Purkinje cell (primary cell): ENCODE measurements around the gene MARCO. TPM values are rescaled to one million over a fixed set of nuclear protein-coding genes. Genes with fewer than 3 reads are reported as not detected.

ENCODE experiments used
- polyA plus RNA-seq: library from polyadenylated mRNA; unstranded; fragments of >200 nt; fragmentation: Nextera tagmentation; gene quantifications from 2 replicates; pipeline ENCODE4 v1.2.1, GENCODE V29; 2014

The MARCO gene, protein sequence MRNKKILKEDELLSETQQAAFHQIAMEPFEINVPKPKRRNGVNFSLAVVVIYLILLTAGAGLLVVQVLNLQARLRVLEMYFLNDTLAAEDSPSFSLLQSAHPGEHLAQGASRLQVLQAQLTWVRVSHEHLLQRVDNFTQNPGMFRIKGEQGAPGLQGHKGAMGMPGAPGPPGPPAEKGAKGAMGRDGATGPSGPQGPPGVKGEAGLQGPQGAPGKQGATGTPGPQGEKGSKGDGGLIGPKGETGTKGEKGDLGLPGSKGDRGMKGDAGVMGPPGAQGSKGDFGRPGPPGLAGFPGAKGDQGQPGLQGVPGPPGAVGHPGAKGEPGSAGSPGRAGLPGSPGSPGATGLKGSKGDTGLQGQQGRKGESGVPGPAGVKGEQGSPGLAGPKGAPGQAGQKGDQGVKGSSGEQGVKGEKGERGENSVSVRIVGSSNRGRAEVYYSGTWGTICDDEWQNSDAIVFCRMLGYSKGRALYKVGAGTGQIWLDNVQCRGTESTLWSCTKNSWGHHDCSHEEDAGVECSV
- polyA plus RNA-seq, result not detected in 2 replicates

DNA sequence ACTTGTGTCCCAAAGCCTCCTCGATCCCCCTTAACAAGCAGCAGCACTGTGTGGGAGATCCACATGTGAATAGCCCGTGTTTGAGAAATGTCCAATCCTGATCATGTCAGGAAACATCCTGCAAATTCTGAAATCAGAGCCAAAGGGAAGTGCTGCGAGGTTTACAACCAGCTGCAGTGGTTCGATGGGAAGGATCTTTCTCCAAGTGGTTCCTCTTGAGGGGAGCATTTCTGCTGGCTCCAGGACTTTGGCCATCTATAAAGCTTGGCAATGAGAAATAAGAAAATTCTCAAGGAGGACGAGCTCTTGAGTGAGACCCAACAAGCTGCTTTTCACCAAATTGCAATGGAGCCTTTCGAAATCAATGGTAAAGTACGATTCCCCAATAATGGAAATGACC lies at the start of gene MARCO:
Gene MARCO (plus strand): TSS at position 164 of the 400 bp plus-strand sequence. CDS start 107 bp downstream, at position 271.

Other genes starting within 250 kb of the MARCO start
- not detected in 2 replicates for gene EN1, start 94.5 kb upstream of the MARCO start, polyA plus RNA-seq
- not detected in 2 replicates for gene C1QL2, start 216.6 kb downstream of the MARCO start, polyA plus RNA-seq